Spleen (tissue), 11 donors: Measurements from ENCODE around the gene RHNO1. TPM values are rescaled to one million over a fixed set of nuclear protein-coding genes. Genes with fewer than 3 reads are reported as not detected.

Experiments
- DNase-seq: peaks from one replicate; pipeline ENCODE4 v3.0.0-alpha.2; 2020
- H3K27ac ChIP-seq, 8 donors: fragments of 200-600 bp; sonication (generic) in 7 of 8; 1 replicate in 4 of 8; 2 replicates in 4 of 8; pipeline versions ENCODE4 v1.5.0 to v1.8.0; 2016 to 2021; ENCODE audit warnings: inconsistent platforms in 4 of 8, mild to moderate bottlenecking in 4 of 8, moderate library complexity in 1 of 8
- H3K27me3 ChIP-seq, 7 donors: fragments of 200-600 bp; sonication (generic) in 6 of 7; replicated peaks in 1 of 7; 1 replicate in 4 of 7; 2 replicates in 3 of 7; pipeline versions ENCODE4 v1.5.0 to v1.8.0; 2016 to 2021; ENCODE audit warnings: inconsistent platforms in 3 of 7, mild to moderate bottlenecking in 1 of 7
- H3K36me3 ChIP-seq, 6 donors: fragments of 200-600 bp; sonication (generic) in 5 of 6; 1 replicate in 4 of 6; 2 replicates in 2 of 6; pipeline versions ENCODE4 v1.5.0 to v1.8.0; 2016 to 2021; ENCODE audit warnings: inconsistent platforms in 2 of 6
- H3K4me1 ChIP-seq, 6 donors: fragments of 200-600 bp; sonication (generic) in 5 of 6; 1 replicate in 3 of 6; 2 replicates in 3 of 6; pipeline versions ENCODE4 v1.5.0 to v1.8.0; 2016 to 2021; ENCODE audit warnings: inconsistent platforms in 3 of 6
- H3K4me3 ChIP-seq, 8 donors: fragments of 200-600 bp; sonication (generic) in 7 of 8; 1 replicate in 4 of 8; 2 replicates in 4 of 8; pipeline versions ENCODE4 v1.5.0 to v1.8.0; 2016 to 2021; ENCODE audit warnings: inconsistent platforms in 4 of 8, mild to moderate bottlenecking in 4 of 8, moderate library complexity in 2 of 8
- H3K9me3 ChIP-seq, 8 donors: fragments of 200-600 bp; sonication (generic) in 7 of 8; 1 replicate in 4 of 8; 2 replicates in 4 of 8; pipeline versions ENCODE4 v1.5.0 to v1.8.0; 2016 to 2021; ENCODE audit warnings: inconsistent platforms in 4 of 8
- POLR2A ChIP-seq, 3 donors: fragments of 450-650 bp; IDR thresholded peaks; one replicate each; pipeline ENCODE4 v1.5.1; 2017; ENCODE audit warnings: antibody characterized with exemption in 3 of 3, mild to moderate bottlenecking in 1 of 3
- POLR2AphosphoS5 ChIP-seq, 3 donors: sonication (generic); formaldehyde crosslinking; IDR thresholded peaks; one replicate each; pipeline ENCODE4 v1.5.1; 2017; ENCODE audit warnings: antibody characterized with exemption in 3 of 3
- WGBS, 5 donors: extraction: QIAGEN DNeasy Blood & Tissue Kit in 3 of 5; methylation state at CpG; one replicate each; pipeline versions ENCODE4 v1.1.5 to v1.1.7; 2013 to 2018; 5-methylcytosine and 5-hydroxymethylcytosine counted together
- intact Hi-C: fragments of 100-400 bp; cut with DNase I; formaldehyde crosslinking; loops from one replicate; pipeline ENCODE4 v1.15.0; 2023; ENCODE audit warnings: low total_unique reads
- polyA plus RNA-seq, 3 donors: library from polyadenylated mRNA; stranded (reverse); fragments of 200-250 nt; gene quantifications; one replicate each; pipeline ENCODE4 v1.2.1, GENCODE V29; 2013
- total RNA-seq, 7 donors: library from RNA; depleted of rRNA in 3 of 7; stranded (reverse); fragments of >200 nt in 3 of 7; fragmentation: NEBNext Ultra II Directional in 4 of 7; extraction: Animal tissue kit (Norgen Biotek cat#: 25700) in 4 of 7; gene quantifications; one replicate each; pipeline versions ENCODE4 v1.1.0 to v1.2.1, GENCODE V29; 2016 to 2021
- TF ChIP-seq, protein P1 (sequence below), 11 experiments: fragments of 200-600 bp in 7 of 11; fragments of 450-650 bp in 4 of 11; sonication (generic) in 4 of 11; IDR thresholded peaks in 8 of 11; conservative IDR thresholded peaks in 3 of 11; 1 replicate in 7 of 11; 2 replicates in 4 of 11; pipeline versions ENCODE4 v1.4.0 to v1.8.0; 2016 to 2021; ENCODE audit warnings: antibody characterized with exemption in 11 of 11, inconsistent platforms in 4 of 11, mild to moderate bottlenecking in 1 of 11
- donor health status: healthy with polysubstance abuse.
- donor health status: DM: no; HTN: no; CAD: no; lungs with moderate emphysema.
- donor health status: DM: no; HTN: no; CAD: no.
- donor health status: Bipolar disorder and iron deficiency.
- donor health status: healthy.
- donor health status: DM: no; HTN: no; CAD: no.
- donor health status: DM: yes; HTN: yes; CAD: no.

The RHNO1 gene
- total and polyA plus RNA-seq, 10 donors: 15.9 to 26.0 (median 23.1) TPM

DNA sequence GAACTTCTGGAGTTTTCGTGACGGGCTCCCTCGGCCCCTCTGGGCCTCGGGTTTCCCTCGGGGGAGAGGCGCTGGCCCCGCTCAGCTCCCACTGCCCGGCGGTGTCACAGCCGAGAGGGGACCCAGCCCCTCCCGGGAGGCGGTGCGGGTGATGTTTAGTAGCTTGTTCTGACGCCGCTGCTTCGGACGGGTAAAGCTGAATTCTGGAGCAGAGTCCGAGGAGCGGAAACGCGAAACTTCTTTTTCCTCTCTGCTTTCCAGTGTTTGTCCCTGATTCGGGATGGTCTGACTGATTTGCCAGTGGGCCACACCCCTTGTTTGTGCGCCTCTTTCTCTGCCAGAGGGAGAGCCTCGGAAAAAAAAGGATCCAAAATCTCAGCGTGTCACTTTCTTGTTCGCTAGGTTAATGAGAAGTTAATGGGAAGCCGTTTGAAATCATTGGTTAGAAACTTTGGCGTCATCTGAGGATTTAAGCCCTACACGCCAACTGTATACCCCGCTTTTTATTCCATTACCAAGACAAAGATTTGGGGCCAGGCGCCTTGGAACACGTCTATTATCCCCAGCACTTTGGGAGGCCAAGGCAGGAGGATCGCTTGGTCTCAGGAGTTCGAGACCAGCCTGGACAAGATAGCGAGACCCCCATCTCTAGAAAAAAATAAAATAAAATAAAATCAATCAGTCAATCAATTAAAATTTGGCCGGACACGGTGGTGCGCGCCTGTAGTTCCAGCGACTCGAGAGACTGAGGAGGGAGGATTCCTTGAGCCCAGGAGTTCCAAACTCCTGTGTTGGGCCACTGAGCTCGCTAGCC lies 14.4 kb downstream of the RHNO1 start:
- intact Hi-C loops: no loop called here
- peak overlapping the region; percentile 66 to 98 (median 96) for H3K4me3 ChIP-seq
- H3K27me3 ChIP-seq: no peaks in the 10 kb centered on the region
- peaks cover 0 to 39% (median 23%) of the 10 kb centered on the region in 6 donors for H3K4me1 ChIP-seq
- DNase-seq: no peak
- H3K9me3 ChIP-seq: no peaks in the 10 kb centered on the region
- H3K36me3 ChIP-seq: peaks cover 0 to 21% (median 0%) of the 10 kb centered on the region in 6 donors
- peak overlapping the region; percentile 30 to 93 (median 90) for H3K27ac ChIP-seq
- TF ChIP-seq POLR2AphosphoS5 (IDR thresholded peaks at IDR 0.05) (no peak), POLR2A (IDR thresholded peaks at IDR 0.05) (no peak)
- TF ChIP-seq, protein P1, sequence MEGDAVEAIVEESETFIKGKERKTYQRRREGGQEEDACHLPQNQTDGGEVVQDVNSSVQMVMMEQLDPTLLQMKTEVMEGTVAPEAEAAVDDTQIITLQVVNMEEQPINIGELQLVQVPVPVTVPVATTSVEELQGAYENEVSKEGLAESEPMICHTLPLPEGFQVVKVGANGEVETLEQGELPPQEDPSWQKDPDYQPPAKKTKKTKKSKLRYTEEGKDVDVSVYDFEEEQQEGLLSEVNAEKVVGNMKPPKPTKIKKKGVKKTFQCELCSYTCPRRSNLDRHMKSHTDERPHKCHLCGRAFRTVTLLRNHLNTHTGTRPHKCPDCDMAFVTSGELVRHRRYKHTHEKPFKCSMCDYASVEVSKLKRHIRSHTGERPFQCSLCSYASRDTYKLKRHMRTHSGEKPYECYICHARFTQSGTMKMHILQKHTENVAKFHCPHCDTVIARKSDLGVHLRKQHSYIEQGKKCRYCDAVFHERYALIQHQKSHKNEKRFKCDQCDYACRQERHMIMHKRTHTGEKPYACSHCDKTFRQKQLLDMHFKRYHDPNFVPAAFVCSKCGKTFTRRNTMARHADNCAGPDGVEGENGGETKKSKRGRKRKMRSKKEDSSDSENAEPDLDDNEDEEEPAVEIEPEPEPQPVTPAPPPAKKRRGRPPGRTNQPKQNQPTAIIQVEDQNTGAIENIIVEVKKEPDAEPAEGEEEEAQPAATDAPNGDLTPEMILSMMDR (IDR thresholded peaks at IDR 0.05 in 8 of 11, conservative IDR thresholded peaks at IDR 0.05 in 3 of 11): no peak
- 24 to 27% (median 25%) methylated on average over 40 to 42 of the region's 42 CpGs for WGBS, 5 donors

DNA sequence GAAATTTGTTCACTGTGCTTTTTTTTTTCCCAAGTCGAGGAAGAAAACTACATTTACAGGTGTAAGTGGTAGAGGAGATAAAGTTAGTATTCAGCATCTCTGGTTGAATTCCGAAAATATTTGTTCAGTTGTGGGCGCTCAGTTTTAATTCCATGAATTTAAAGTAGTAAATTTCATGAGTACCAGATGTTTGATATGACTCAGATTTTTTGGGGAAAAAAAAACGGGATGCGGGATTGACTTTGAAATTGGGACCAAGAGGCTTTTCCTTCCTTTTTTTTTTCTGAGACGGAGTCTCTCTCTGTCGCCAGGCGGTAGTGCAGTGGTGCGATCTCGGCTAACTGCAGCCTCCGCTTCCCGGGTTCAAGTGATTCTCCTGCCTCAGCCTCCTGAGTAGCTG lies 15.2 kb downstream of the RHNO1 start:
- H3K4me3 ChIP-seq: peak overlapping the region in 1 of 8 donors; percentile 78
- peaks cover 0 to 39% (median 23%) of the 10 kb centered on the region in 6 donors for H3K4me1 ChIP-seq
- no peak for DNase-seq
- H3K9me3 ChIP-seq: no peaks in the 10 kb centered on the region
- WGBS, 5 donors: 74 to 86% (median 80%) methylated on average over 12 of the region's 12 CpGs
- H3K27me3 ChIP-seq: no peaks in the 10 kb centered on the region
- H3K36me3 ChIP-seq: peaks cover 0 to 13% (median 0%) of the 10 kb centered on the region in 6 donors
- H3K27ac ChIP-seq: peak overlapping the region in 2 of 8 donors; percentile 89 to 91
- intact Hi-C loops: no loop called here
- TF ChIP-seq POLR2AphosphoS5 (IDR thresholded peaks at IDR 0.05) (no peak), POLR2A (IDR thresholded peaks at IDR 0.05) (no peak)
- TF ChIP-seq, protein P1 (IDR thresholded peaks at IDR 0.05 in 8 of 11, conservative IDR thresholded peaks at IDR 0.05 in 3 of 11): no peak

DNA sequence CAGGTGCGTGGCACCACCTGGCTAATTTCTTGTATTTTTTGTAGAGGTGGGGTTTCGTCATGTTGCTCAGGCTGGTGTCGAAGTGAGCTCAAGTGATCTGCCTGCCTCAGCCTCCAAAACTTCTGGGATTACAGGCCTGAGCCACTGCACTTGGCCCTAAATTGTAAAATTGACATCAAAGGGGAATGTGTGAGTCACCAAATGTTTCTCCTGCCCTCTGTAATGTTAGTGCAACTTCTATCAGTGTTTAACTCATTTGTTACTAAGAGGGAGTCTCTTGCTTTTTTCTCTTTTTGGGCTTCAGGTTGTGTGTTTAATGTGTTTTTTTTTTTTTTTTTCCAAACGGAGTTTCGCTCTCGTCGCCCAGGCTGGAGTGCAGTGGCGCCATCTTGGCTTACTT lies 16.0 kb downstream of the RHNO1 start:
- H3K4me3 ChIP-seq: no peak overlapping the region

DNA sequence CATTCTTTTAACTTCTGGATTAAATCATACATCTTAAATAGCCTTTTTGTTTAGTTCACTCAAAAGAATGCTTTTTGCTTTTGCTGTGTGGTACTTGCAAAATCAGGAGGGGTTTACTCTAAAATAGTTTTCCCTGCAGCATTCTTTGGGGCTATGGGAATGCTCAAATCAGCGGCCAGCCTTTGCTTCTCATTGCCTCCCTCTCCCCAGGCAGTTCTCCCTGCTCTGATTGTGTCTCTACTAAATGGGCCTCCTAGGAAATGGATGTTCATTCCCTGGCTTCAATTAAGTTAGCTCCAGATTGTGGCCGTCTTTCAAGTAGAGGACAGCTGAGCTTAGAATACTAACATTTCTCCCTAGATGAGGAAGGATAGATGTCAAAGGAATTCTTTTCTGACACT lies 18.0 kb downstream of the RHNO1 start:
- no peaks in the 10 kb centered on the region for H3K9me3 ChIP-seq
- H3K27me3 ChIP-seq: no peaks in the 10 kb centered on the region
- TF ChIP-seq POLR2A (IDR thresholded peaks at IDR 0.05): no peak
- TF ChIP-seq, protein P1 (IDR thresholded peaks at IDR 0.05 in 8 of 11, conservative IDR thresholded peaks at IDR 0.05 in 3 of 11): no peak
- no peak for TF ChIP-seq POLR2AphosphoS5 (IDR thresholded peaks at IDR 0.05)
- H3K4me1 ChIP-seq: peaks cover 0 to 35% (median 20%) of the 10 kb centered on the region in 6 donors
- no peaks in the 10 kb centered on the region for H3K36me3 ChIP-seq
- WGBS, 5 donors: 4 to 85% (median 53%) methylated on average over 2 of the region's 2 CpGs
- no peak for DNase-seq
- intact Hi-C loops: no loop called here
- no peak overlapping the region for H3K27ac ChIP-seq
- H3K4me3 ChIP-seq: no peak overlapping the region

More for the DNA sequence above, 16.0 kb downstream of the RHNO1 start:
- H3K9me3 ChIP-seq: no peaks in the 10 kb centered on the region
- peaks cover 0 to 6% (median 0%) of the 10 kb centered on the region in 6 donors for H3K36me3 ChIP-seq
- no peaks in the 10 kb centered on the region for H3K27me3 ChIP-seq
- no peak overlapping the region for H3K27ac ChIP-seq
- WGBS, 5 donors: 89 to 97% (median 96%) methylated on average over 8 of the region's 8 CpGs
- intact Hi-C loops: no loop called here
- TF ChIP-seq POLR2A (IDR thresholded peaks at IDR 0.05) (no peak), POLR2AphosphoS5 (IDR thresholded peaks at IDR 0.05) (no peak)
- DNase-seq: no peak
- H3K4me1 ChIP-seq: peaks cover 0 to 39% (median 23%) of the 10 kb centered on the region in 6 donors
